ENCODE data around the gene LAMA2.

LAMA2 gene

DNA sequence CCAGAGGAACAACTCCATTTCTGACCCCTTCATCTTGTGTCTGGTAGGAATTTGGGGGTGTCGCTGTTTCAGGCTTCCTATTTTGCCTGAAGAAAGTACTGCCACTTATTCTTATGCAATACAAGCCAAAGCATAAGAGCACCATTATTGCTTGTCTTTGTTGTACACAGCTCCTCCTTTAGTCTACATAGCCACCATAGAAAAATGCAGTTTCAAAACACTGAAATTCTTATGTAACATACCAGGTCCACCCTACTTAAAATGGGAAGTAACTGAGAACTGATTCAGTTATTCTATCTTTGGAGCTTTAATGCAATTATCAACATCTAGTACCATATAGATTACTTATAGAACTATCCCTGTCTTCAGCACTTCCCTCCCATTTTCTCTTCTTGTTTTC lies 571.5 kb downstream of the LAMA2 start:
- no peak for DNase-seq

DNA sequence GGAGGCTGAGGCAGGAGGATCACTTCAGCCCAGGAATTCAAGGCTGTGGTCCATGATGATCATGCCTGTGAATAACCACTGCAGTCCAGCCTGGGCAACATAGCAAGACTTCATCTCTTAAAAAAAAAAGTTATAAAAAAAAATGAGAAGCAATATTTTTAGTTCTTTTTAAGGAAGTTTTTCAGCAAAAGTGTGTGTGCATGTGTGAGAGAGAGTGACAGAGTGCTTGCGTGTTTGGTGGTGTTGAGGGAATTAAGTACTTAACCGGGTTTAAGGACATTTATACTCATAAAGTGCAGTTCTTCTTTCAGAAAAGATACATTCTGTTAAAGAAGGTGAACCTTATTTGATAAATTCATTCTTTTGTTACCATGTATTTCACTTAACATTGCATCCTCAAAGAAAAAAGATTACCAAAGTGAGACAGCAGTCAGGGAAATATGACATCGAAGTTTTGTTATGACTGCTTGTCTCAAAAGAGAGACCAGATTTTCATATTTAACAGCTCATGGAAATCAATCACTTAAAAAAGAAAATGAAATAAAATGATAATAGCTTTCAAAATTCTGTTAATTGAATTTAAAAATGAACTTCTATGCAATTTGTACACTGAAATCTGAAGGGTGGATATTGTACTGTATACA lies 572.3 kb downstream of the LAMA2 start:
- no peak for DNase-seq

DNA sequence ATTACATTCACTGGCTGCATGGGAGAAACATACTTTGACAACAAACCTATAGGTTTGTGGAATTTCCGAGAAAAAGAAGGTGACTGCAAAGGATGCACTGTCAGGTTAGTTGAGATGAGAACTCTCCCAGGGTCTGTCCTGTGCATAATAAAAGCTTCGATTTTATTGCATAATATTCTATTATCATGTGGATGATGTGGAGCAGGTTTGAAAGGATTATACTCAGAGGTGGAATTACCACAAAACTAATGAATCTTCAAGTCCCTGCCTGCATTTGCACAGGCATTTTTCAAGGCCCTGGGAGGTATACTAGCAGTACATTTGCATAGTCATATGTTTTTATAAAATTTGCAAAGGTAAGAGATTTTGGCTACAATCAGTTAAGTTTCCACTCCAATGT lies 577.3 kb downstream of the LAMA2 start:
- DNase-seq = no peak

DNA sequence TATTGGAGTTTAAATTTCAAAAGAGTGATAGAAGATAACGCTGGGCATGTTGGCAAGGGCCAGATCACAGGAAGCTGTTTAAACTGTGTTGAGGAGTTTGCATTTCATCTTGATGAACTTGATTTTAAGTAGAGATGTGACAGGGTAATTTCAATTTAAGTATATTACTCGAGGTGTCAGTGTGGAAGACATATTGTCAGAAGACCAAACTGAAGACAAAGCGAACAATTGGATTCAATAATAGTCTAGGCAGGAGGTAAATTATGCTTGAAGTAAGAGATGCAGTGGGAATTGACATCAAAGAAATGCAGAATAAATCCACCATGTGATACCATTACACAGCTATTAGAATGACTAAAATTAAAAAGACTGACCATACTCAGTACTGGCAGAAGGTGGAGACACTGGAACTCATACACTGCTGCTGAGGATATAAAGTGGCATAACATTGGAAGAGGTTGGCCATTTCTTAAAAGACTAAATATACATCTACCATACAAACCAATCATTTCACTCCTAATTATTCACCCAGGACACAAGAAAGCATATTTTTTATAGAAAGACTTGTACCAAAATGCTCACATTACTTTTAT lies 586.2 kb downstream of the LAMA2 start:
- DNase-seq = no peak

DNA sequence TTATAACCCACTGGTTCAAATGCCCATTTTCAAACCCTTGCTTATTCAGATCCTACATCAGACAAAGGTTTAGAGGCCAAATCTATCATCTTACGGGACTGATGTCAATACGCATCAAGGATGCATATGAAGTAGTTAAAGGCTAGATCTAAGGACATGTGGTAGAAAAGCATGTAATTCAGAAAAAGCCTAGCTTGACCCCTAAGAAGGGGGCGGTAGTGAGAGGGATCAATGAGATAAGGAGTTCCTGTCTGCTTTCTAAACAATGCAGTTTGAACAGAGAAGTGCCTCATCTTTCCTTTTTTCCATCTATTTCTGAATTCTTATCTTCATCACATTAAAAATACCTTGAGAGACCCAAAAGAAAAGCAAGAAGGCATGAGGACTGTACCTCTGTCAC lies 589.3 kb downstream of the LAMA2 start:
- no peak for DNase-seq

DNA sequence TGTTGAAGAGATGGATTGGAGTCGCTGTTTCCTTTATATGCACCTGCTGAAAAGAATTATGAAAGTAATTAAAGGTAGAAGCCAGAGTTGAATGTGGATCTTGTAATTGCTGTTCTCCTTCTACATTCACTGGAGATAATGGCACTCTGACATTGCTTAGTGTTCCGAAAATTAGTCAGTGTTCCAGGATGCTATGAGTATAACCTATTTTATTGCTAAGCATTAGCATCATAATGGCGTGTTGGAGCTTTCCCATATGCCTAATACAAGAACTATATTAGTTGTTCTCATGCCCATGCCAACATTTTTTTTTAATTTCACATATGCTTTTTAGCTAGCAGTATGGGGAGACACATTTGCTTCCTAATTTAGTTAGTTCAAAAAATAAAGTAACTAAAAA lies 590.6 kb downstream of the LAMA2 start:
- DNase-seq = no peak

DNA sequence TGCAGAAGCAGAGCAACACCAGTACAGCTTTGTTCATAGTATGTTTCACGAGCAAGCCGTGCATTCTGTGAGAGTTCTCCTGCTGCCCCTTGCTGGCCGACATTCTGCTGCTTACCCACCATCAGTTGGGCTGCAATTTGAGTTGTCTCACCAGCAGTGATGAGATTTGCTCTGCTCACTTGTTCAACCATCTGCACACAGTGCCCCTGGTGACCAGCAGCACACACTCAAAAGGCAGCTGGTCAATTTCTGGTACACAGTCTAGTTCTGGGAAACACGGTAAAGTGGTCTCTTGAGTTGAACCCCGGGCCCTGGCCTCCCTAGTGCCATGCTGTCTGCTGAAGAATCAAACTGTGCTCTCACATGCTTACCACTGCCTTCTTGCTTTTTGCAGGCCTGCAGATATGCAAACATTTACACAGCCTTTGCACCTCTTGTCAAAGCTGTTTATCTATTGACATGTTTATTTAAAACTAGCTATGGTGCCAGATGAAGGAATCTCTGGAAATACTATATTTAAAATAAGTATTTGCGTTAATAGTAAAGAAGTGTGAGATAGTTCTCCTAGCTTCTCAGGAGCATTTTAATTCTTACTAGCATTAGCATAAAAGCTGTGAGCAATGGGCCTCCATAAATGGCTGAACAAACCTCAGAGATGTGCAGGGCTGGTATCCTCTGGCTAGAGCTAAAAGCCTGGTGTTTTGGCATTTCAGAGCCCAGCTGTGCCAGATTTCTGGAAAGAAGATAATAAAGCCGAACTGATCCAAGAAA lies 592.7 kb downstream of the LAMA2 start:
- no peak for DNase-seq

DNA sequence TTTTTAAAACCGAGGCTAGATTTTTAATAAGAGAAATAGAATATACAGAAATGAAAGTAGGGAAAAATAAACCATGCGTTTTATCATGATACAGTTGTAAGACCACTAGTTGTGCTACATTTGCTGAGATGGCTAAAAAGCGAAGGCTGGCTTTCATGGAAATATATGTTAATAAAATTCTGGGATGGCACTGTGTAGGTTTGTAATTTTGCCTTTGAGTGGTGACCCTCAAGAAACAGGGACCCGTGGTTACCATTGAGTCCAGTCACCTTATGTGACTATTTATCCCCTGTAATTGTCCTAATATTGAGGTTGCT lies 593.3 kb downstream of the LAMA2 start:
- no peak for DNase-seq

DNA sequence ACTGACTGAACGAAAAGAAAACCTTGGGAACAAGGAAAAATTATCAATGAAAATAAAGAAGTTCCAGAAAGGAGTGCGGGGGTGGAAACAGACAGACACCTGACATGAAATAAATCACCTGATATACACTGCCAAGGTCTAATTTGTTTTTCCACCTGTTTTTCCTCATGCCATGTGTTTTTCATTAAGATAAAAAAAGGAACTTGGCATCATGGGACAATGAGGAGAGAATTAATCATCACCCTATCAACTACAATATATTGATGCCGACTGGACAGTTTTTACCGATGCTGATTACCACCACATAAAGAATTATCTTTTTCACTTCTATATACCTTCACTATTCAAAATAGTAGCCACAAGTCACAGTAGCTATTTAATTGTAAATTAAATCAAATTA lies 593.9 kb downstream of the LAMA2 start:
- no peak for DNase-seq

DNA sequence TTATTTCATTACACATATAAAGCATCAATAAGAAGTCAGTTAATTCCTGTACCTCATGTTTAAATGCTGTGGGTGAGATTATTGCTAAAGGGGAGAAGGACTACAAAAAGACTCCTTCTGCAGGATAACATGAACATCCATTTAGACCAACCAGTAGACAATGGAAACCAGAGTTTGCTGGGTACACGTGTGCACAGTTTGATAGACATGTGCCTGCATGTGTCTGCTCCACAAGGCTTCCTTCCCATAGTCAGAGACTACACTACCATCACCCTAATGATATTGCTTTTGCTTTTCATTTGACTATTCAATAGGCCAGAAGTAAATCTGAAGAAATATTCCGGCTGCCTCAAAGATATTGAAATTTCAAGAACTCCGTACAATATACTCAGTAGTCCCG lies 595.4 kb downstream of the LAMA2 start:
- DNase-seq = no peak

DNA sequence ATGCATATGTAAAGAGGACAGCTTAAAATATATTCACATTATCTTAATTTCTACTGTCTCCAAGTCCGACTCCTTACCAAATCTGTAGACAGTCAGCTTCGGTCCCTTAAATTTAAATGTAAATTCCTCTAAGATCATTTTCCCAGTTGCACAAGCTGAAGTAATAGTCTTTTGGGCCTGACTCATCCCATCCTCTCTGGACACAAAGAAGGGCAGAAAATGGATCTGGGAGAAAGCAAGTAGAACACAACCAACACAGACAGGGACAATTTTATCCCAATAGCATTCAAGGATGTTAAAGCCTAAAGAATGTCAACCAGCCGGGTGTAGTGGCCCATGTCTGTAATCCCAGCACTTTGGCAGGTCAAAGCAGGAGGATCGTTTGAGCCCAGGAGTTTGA lies 598.8 kb downstream of the LAMA2 start:
- DNase-seq = no peak

DNA sequence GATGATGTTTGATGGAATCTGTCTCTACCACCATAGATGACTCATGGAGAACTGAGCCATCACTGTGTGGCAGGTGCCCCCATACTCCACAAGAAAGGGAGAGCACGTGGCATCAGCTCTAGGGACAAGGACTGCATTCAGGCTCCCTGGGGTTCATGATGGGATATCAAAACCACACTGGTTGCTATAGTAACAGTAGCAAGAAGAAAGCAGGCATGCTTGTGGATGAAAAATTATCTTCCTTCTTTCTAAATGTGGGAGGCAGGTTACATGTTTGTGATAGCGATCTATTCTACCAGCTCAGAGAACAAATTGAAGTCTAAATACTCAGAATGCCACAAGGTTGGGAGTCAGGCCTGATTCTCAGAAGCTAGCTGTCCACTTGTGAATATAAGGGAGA lies 602.8 kb downstream of the LAMA2 start:
- no peak for DNase-seq

DNA sequence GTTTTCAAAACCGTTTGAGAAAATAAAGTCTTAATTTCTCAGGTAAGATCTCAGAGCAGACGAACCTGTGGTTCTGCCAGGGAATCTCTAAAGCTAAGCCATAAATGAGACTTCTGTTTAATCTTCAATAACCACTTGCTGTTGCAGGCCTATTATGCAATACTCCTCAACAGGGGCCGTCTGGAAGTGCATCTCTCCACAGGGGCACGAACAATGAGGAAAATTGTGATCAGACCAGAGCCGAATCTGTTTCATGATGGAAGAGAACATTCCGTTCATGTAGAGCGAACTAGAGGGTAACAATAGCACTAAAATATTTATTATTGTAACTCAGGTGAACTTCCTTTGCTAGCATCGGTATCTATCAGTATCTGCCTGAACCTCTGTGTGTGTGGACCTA lies 603.4 kb downstream of the LAMA2 start:
- no peak for DNase-seq

DNA sequence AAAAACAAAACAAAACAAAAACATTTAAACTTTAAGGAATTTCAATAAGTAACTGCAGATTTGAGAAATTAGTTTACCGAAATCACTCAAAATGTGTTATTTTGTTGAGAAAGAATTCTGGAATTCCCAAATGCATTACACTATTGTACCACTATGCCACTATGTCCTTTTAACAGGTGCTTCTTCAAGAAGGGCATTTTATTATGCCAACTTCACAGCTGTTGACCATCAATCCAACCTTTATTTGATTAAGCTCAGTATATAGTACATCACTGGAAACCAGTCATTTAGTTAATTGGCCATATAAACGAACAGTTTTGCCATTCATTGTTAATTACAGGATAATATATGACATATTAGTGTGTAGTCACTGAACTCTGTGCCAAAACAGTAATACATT lies 605.4 kb downstream of the LAMA2 start:
- DNase-seq = no peak

DNA sequence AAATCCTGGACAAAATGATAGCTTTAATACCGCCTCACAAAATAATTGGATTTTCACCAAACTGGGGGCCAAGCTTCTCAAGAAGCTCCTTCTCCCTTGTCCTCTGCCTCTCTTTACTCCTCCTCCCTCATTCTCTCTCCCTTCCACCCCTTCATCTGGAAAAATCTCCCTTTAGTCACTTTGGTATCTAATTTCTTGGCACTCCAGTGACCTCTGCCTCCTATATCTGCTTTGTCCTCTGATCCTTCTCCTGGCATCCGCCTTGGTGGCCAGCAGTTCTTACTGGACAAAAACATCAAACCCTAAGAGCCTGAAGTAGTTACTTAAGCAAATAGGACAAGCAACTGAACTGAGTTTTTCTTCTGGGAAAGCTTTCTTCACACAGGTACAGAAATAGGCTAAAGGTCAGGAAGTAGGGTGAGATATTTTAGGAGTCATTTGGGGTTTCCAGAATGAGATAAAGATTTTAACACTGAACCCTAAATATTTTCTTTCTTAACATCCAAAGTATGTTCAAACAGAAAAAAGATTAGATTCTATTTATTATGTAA lies 606.4 kb downstream of the LAMA2 start:
- DNase-seq = no peak

DNA sequence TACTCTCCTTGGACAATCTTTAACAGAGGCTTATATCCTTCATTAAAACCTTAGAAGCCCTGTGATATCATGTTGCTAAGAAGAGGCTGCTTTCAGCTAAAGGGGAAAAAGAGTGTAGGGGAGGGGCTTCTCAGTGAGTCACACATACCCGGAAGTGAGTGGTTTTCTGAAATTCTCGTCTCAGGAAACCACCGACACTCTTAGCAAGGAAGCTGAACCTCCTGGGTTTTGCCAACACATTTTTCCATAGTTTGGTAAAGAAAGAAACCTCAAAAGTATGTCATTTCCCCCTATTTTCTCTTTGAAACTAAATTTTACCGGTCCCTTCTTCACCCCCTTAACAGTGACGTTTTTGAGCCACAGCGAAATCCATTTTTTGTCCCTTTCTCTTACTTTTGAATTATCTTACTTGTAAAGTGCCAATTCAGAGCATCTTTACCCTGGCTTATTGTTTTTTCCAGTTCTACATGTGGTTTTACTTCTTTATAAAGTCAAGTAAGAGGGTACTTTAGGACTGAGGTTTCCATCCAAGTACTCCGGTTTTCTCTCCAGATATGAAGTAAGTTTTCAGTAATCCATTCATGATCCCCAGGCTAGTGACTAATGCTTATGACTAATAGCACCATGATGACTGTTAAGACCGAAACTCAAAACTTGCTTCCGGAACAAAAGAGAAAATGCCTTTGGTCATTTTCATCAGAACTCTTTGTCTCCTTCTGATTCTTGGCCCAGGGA lies 607.8 kb downstream of the LAMA2 start:
- DNase-seq = peak; percentile 97

DNA sequence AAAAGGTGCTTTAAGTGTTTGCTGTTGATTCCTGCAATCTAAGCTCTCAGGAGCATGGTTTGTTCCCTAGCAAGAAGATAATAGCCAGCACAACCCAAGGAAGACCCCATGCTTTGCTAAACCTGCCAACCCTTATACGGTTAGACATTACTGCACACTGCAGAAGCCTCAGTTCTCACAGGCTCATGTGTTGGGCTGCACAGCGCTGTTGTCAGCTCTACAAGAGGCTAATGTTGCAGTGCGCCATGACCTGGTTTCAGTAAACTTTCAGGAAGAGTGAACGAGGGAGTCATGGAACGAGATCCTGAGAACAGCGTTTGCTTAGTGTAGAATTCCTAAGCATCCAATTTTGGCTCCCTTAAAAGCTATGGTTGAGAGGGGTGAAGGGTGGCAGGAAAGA lies 608.5 kb downstream of the LAMA2 start:
- peak; percentile 21 for DNase-seq

DNA sequence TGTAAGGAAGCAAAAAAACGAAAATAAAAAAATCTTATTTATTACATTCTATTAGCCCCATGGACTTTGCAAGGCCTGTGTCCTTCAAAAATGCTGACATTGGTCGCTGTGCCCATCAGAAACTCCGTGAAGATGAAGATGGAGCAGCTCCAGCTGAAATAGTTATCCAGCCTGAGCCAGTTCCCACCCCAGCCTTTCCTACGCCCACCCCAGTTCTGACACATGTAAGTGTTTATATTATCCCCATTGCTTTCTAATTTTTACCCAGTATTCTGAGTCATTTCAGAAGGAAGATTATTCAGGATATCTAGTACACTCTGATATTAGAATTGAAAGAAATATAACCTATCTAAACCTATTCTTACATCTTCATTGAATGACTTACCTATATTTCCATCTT lies 609.3 kb downstream of the LAMA2 start:
- no peak for DNase-seq

DNA sequence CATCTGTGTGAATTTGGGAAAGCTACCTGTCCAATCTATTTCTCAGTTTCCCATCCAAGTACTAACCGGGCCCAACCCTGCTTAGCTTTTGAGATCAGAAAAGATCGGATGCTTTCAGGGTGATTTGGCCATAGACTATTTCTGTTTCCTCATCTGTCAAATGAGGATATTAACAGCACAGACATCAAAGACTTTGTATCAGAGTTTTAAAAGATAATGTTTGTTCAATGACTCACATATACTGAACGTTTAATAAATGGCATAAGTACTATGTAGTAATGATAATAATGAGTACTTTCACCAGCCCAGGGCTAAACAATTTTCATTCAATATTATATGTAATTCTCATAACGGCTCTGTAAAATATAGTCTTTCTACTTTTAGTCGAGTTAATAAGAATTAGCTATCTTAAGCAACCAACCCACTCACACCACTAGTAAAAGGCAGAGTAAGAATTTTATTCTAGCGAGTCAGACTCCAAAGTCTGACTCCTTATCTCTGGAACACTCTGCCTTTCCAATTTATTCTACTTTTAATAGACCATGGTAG lies 610.5 kb downstream of the LAMA2 start:
- peak; percentile 77 for DNase-seq

DNA sequence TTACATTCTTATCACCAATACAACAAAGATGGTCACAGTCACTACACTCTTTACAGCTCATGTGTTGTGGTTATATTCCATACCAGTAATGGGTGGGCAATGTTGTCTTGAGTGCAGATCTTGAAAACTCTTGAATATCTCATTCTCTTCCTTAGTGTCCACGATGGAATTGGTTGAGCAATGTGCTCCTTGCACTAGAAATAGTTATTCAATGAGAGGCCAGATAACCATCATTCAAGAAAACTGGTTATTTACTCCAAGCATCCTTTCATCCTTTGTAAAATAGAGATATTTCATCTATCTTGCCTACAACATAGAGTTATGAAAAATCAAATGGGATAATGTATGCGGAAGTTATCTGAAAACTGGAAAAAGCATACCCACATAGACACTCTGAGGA lies 611.2 kb downstream of the LAMA2 start:
- peak; percentile 20 for DNase-seq

DNA sequence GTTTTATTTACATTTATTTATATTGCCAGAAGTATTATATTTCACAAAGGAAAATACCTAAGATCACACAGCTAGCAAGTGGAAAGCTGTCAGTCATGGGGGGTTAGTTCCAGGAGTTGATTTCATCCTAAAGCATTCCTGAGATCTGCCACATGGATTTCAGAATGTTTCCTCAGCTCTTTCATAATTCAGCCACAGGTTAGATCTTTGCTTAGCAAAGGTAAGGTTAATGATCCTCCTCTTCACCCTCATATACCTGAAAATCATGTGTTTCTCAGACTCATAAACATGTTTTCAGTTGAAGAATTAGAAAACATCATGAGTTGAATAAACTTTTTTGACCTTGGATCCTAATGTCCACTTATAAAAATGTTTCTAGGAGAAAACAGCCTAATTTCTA lies 611.6 kb downstream of the LAMA2 start:
- DNase-seq = no peak

DNA sequence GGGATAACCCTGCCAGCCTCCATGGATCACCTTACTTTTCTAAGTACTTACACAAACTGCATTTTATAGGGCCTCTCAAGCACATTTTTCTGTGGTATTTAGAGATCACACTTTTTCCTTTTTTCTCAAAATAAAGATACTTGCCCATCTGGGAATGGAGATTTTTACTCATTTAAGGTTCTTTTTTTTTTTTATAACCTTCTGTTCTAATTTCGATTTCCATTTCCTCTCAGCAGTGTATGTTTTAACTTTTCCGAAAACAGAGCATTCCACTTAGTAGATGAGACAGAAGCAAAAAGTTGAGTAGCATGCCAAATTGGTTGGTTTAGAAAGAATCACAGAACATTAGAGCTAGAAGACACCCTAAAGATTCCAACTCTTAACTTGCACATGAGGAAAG lies 612.7 kb downstream of the LAMA2 start:
- DNase-seq = no peak
